HuH-7 (cell line): ENCODE results near the gene MCAM.

Source experiments
- DNase-seq: peaks from one replicate; pipeline ENCODE4 v3.0.0; 2011; ENCODE audit warnings: low spot score

MCAM gene

GRCh38 chr11:119262668-119263351 lies 54.1 kb downstream of the MCAM start:
- no peak for DNase-seq

- no peak for DNase-seq
These were observed 57.9 kb downstream of the MCAM start for GRCh38 chr11:119258983-119259382.
